HCT116 (cell line): ENCODE data around the gene UQCR11. TPM values are rescaled to one million over a fixed set of nuclear protein-coding genes. Genes with fewer than 3 reads are reported as not detected.

Source experiments
- ATAC-seq: fragments of 200-7000 bp; cut with Tn5 transposase; 2 replicates; pipeline ENCODE4 v1.9.1; 2020; ENCODE audit warnings: mild to moderate bottlenecking, moderate library complexity
- BruUV-seq: library from RNA; stranded (reverse); fragments of 400-500 nt; replicated peaks from 2 replicates; lab custom pipeline; 2021; lab: Mats Ljungman, UMichigan
- CTCF ChIA-PET: fragments of 300-600 bp; sonication (Branson Sonifier 250); formaldehyde crosslinking; loops from one replicate; lab custom pipeline; 2021; ENCODE audit warnings: antibody characterized with exemption; lab: Charles Lee
- POLR2A ChIA-PET: fragments of 300-600, 350-600 bp; sonication (Branson Sonifier 250); formaldehyde crosslinking; loops from one replicate; lab custom pipeline; 2021; ENCODE audit warnings: antibody characterized with exemption; lab: Charles Lee
- RAD21 ChIA-PET, 2 experiments: fragments of 300-600 bp; sonication (Branson Sonifier 250); formaldehyde crosslinking; loops; one replicate each; lab custom pipeline; 2023; ENCODE audit warnings: low total read pairs in 2 of 2; ENCODE audit not compliant: uncharacterized antibody in 2 of 2, unreplicated experiment in 2 of 2, low non-redundant PET in 1 of 2; lab: Charles Lee
- DNase-seq: peaks from one replicate; pipeline ENCODE4 v3.0.0-alpha.2; 2010; ENCODE audit warnings: low read depth, low spot score
- H2AFZ ChIP-seq: fragments of 200-600 bp; shearing (Covaris generic), sonication (generic); 2 replicates; pipeline ENCODE4 v1.6.1; 2017; ENCODE audit warnings: low read depth, mixed run types, mixed read lengths, antibody characterized with exemption, low read length; ENCODE audit not compliant: poor library complexity, severe bottlenecking
- H3K27ac ChIP-seq: 2 replicates; pipeline ENCODE4 v1.5.1; 2012; ENCODE audit warnings: low read depth, low read length
- H3K27me3 ChIP-seq: fragments of 200-600 bp; sonication (generic); 2 replicates; pipeline ENCODE4 v1.6.1; 2016; ENCODE audit warnings: mixed run types, low read length, mixed read lengths; ENCODE audit not compliant: insufficient read depth
- H3K36me3 ChIP-seq, 2 experiments: fragments of 200-500 bp in 1 of 2; fragments of 200-600 bp in 1 of 2; sonication (Bioruptor generic) in 1 of 2; sonication (generic) in 1 of 2; 2 replicates each; pipeline versions ENCODE4 v1.5.1 to v1.6.1; 2014 to 2016; ENCODE audit warnings: low read length in 2 of 2, inconsistent platforms in 1 of 2, mixed read lengths in 1 of 2, mixed run types in 1 of 2; ENCODE audit not compliant: insufficient read depth in 2 of 2, control insufficient read depth in 1 of 2
- H3K4me1 ChIP-seq, 2 experiments: fragments of 200-600 bp in 1 of 2; sonication (generic) in 1 of 2; 2 replicates each; pipeline versions ENCODE4 v1.5.1 to v1.6.1; 2012 to 2017; ENCODE audit warnings: low read length in 2 of 2, inconsistent platforms in 1 of 2, mild to moderate bottlenecking in 1 of 2, mixed read lengths in 1 of 2, mixed run types in 1 of 2, moderate library complexity in 1 of 2; ENCODE audit not compliant: insufficient read depth in 2 of 2, control insufficient read depth in 1 of 2
- H3K4me2 ChIP-seq: fragments of 200-600 bp; sonication (generic); 2 replicates; pipeline ENCODE4 v1.6.1; 2017; ENCODE audit warnings: mixed run types, low read length, mixed read lengths
- H3K4me3 ChIP-seq, 2 experiments: fragments of 200-600 bp in 1 of 2; sonication (generic) in 1 of 2; replicated peaks in 1 of 2; 2 replicates each; pipeline ENCODE4 v1.5.1; 2011 to 2016; ENCODE audit warnings: low read length in 2 of 2, control low read depth in 1 of 2, low read depth in 1 of 2, mild to moderate bottlenecking in 1 of 2, mixed read lengths in 1 of 2, mixed run types in 1 of 2
- H3K79me2 ChIP-seq: fragments of 200-600 bp; sonication (generic); 2 replicates; pipeline ENCODE4 v1.6.1; 2017; ENCODE audit warnings: mild to moderate bottlenecking, mixed run types, low read length, moderate library complexity, mixed read lengths; ENCODE audit not compliant: insufficient read depth
- H3K9ac ChIP-seq: fragments of 200-600 bp; sonication (generic); 2 replicates; pipeline ENCODE4 v1.6.1; 2016; ENCODE audit warnings: low read length, mixed read lengths
- H3K9me2 ChIP-seq: fragments of 200-600 bp; sonication (generic), shearing (Covaris generic); 2 replicates; pipeline ENCODE4 v1.6.1; 2017; ENCODE audit warnings: mixed run types, mild to moderate bottlenecking, moderate library complexity; ENCODE audit not compliant: insufficient read depth
- H3K9me3 ChIP-seq, 2 experiments: fragments of 200-500 bp in 1 of 2; fragments of 200-600 bp in 1 of 2; sonication (Bioruptor generic) in 1 of 2; sonication (generic) in 1 of 2; 2 replicates each; pipeline ENCODE4 v1.6.1; 2014 to 2017; ENCODE audit warnings: low read length in 2 of 2, mixed read lengths in 2 of 2, inconsistent platforms in 1 of 2, low read depth in 1 of 2, mild to moderate bottlenecking in 1 of 2, mixed run types in 1 of 2, moderate library complexity in 1 of 2; ENCODE audit not compliant: control insufficient read depth in 1 of 2, insufficient read depth in 1 of 2
- H4K20me1 ChIP-seq: fragments of 200-600 bp; sonication (generic), shearing (Covaris generic); 2 replicates; pipeline ENCODE4 v1.6.1; 2017; ENCODE audit warnings: mixed run types, mild to moderate bottlenecking, moderate library complexity; ENCODE audit not compliant: insufficient read depth
- CBX3 ChIP-seq: IDR thresholded peaks from 2 replicates; pipeline ENCODE4 v1.6.1; 2012; ENCODE audit warnings: low read depth
- EGR1 ChIP-seq: IDR thresholded peaks from 2 replicates; pipeline ENCODE4 v1.6.1; 2012; ENCODE audit warnings: low read depth
- ELF1 ChIP-seq: IDR thresholded peaks from 2 replicates; pipeline ENCODE4 v1.6.1; 2012; ENCODE audit warnings: low read depth, borderline replicate concordance
- EZH2phosphoT487 ChIP-seq: fragments of 200-600 bp; IDR thresholded peaks from 2 replicates; pipeline ENCODE4 v1.6.1; 2018; ENCODE audit warnings: antibody characterized with exemption, borderline replicate concordance
- FOSL1 ChIP-seq: IDR thresholded peaks from 2 replicates; pipeline ENCODE4 v1.6.1; 2012; ENCODE audit warnings: low read depth
- JUND ChIP-seq: IDR thresholded peaks from 2 replicates; pipeline ENCODE4 v1.6.1; 2012
- POLR2A ChIP-seq: IDR thresholded peaks from 2 replicates; pipeline ENCODE4 v1.7.0; 2011; ENCODE audit warnings: borderline replicate concordance; ENCODE audit not compliant: insufficient read depth, insufficient read length; ENCODE audit errors: extremely low read depth
- POLR2AphosphoS5 ChIP-seq: IDR thresholded peaks from 2 replicates; pipeline ENCODE4 v1.6.1; 2011; ENCODE audit warnings: mild to moderate bottlenecking, low read depth, low read length, moderate library complexity
- RAD21 ChIP-seq: IDR thresholded peaks from 2 replicates; pipeline ENCODE4 v1.6.1; 2012; ENCODE audit warnings: low read depth, mild to moderate bottlenecking
- SIN3A ChIP-seq: IDR thresholded peaks from 2 replicates; pipeline ENCODE4 v1.6.1; 2012; ENCODE audit warnings: low read depth
- SRF ChIP-seq: IDR thresholded peaks from 2 replicates; pipeline ENCODE4 v1.6.1; 2012; ENCODE audit warnings: low read depth
- ZFX ChIP-seq: fragments of 450-650 bp; IDR thresholded peaks from 2 replicates; pipeline ENCODE4 v1.6.1; 2017
- intact Hi-C: fragments of 100-400 bp; cut with micrococcal nuclease; formaldehyde crosslinking; loops from 2 replicates; pipeline ENCODE4 v1.10.0; 2022
- total RNA-seq: library from RNA; stranded (reverse); gene quantifications from one replicate; pipeline ENCODE4 v1.2.1, GENCODE V29; 2021; ENCODE audit not compliant: unreplicated experiment
- TF ChIP-seq, protein P1 (sequence below), 3 experiments: fragments of 200-600 bp in 1 of 3; sonication (generic) in 1 of 3; IDR thresholded peaks in 2 of 3; conservative IDR thresholded peaks in 1 of 3; 2 replicates each; pipeline ENCODE4 v1.5.1; 2012 to 2017; ENCODE audit warnings: low read depth in 2 of 3, low read length in 2 of 3, antibody characterized with exemption in 1 of 3, borderline replicate concordance in 1 of 3, control low read depth in 1 of 3, mild to moderate bottlenecking in 1 of 3, mixed read lengths in 1 of 3, mixed run types in 1 of 3, moderate library complexity in 1 of 3; ENCODE audit not compliant: insufficient read depth in 1 of 3
- TF ChIP-seq, protein P2 (sequence below): IDR thresholded peaks from 2 replicates; pipeline ENCODE4 v1.6.1; 2012
- TF ChIP-seq, protein P3 (sequence below): IDR thresholded peaks from 2 replicates; pipeline ENCODE4 v1.6.1; 2012

The UQCR11 gene
- total RNA-seq, 1 experiment from 2014 or later: 303 TPM

DNA sequence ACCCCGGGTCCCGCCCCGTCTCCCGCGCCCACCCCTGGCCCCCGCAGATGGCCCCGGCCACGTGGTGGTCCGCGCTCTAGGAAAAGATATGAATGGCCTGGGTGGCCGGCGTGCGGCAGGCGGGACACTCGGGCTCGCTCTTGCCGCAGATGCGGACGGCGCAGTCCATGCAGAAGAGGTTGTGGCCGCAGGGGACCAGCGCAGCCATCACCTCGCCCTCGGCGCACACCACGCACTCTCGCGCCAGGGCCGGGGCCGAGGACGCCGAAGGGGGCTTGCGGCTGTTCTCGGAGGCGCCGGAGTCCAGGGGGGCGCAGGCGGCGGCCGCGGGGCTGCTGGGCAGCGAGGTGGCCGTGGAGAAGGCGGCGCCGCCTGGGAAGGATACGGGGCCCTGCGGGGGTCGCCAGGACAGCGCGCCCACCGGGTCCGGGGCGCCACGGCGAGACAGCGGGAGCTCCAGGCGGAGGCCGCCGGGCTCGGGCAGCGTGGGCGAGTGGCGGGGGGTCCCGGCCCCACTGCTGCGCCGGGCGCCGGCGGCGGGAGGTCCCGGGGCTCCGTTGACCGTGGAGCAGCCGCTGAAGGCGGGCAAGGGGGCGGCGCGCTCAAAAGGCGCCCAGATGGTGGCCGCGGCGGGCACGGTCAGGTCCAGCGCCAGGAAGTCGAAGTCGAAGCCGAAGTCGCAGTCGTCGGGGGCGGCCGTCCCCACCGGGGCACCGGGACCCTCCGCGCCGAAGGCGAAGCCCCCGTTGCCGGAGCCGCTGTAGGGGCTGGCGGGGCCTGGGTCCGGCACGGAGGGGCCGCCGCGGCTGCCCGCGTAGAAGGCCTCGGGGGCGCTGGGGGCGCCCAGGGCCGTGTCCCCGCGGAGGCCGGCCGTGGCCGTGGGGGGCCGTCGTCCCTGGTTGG is 49.5 kb downstream of the UQCR11 start:
- Histone ChIP-seq H3K4me3 (no peak overlapping the region), H3K27me3 (no peaks in the 10 kb centered on the region), H3K79me2 (peaks cover 15% of the 10 kb centered on the region; the same call in 1 of the 2 replicates), H3K27ac (no peak overlapping the region), H3K9me2 (no peaks in the 10 kb centered on the region), H3K36me3 (peaks cover 0 to 9% of the 10 kb centered on the region in 2 experiments; a peak in 1 of 4 replicates), H3K9ac (no peak overlapping the region), H2AFZ (no peak overlapping the region), H3K4me1 (no peaks in the 10 kb centered on the region), H4K20me1 (no peaks in the 10 kb centered on the region), H3K9me3 (no peaks in the 10 kb centered on the region), H3K4me2 (no peak overlapping the region)
- ChIA-PET POLR2A (no interaction called here), CTCF (no interaction called here), RAD21 (no interaction called here)
- intact Hi-C loops: no loop called here
- DNase-seq (no peak), ATAC-seq (no peak)
- TF ChIP-seq SIN3A (no peak), POLR2A (no peak), ELF1 (no peak), RAD21 (no peak), CBX3 (no peak)
- TF ChIP-seq, protein P1, sequence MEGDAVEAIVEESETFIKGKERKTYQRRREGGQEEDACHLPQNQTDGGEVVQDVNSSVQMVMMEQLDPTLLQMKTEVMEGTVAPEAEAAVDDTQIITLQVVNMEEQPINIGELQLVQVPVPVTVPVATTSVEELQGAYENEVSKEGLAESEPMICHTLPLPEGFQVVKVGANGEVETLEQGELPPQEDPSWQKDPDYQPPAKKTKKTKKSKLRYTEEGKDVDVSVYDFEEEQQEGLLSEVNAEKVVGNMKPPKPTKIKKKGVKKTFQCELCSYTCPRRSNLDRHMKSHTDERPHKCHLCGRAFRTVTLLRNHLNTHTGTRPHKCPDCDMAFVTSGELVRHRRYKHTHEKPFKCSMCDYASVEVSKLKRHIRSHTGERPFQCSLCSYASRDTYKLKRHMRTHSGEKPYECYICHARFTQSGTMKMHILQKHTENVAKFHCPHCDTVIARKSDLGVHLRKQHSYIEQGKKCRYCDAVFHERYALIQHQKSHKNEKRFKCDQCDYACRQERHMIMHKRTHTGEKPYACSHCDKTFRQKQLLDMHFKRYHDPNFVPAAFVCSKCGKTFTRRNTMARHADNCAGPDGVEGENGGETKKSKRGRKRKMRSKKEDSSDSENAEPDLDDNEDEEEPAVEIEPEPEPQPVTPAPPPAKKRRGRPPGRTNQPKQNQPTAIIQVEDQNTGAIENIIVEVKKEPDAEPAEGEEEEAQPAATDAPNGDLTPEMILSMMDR (IDR thresholded peaks at IDR 0.05 in 2 of 3, conservative IDR thresholded peaks at IDR 0.05 in 1 of 3; ENCODE audit: borderline replicate concordance in 1 of 3, insufficient read depth in 1 of 3, low read depth in 2 of 3, low read length in 2 of 3): no peak
- no TSS peak for BruUV-seq

DNA sequence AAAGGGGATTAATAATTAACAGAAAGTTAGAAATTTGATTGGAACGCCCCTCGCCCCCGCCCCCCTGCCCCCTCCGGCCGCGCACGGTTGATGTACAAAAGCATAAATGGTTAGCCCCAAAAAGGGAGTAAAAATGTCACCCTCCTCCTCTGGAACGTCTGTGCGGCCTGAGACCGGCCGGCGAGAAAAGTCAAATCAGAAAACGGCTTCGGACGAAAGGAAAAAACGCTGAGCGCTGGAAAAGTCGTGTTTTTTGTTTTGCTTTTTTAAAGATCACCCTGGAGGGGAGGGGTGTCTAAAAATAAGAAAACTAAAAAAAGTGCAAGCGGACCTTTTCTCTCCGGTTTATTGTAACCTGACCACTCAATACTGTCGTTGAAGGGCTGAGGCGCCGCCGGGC is 50.3 kb downstream of the UQCR11 start:
- Histone ChIP-seq H3K79me2 (peaks cover 8% of the 10 kb centered on the region; the same call in 1 of the 2 replicates), H3K9ac (no peak overlapping the region), H3K27me3 (no peaks in the 10 kb centered on the region), H3K27ac (no peak overlapping the region), H3K9me2 (no peaks in the 10 kb centered on the region), H3K4me1 (no peaks in the 10 kb centered on the region), H2AFZ (no peak overlapping the region), H3K9me3 (no peaks in the 10 kb centered on the region), H3K4me2 (no peak overlapping the region), H3K4me3 (no peak overlapping the region), H3K36me3 (peaks cover 0 to 9% of the 10 kb centered on the region in 2 experiments; a peak in 1 of 4 replicates), H4K20me1 (no peaks in the 10 kb centered on the region)
- ATAC-seq (no peak), DNase-seq (no peak)
- ChIA-PET POLR2A (no interaction called here), CTCF (no interaction called here), RAD21 (no interaction called here)
- intact Hi-C loops: no loop called here
- TF ChIP-seq, protein P2, sequence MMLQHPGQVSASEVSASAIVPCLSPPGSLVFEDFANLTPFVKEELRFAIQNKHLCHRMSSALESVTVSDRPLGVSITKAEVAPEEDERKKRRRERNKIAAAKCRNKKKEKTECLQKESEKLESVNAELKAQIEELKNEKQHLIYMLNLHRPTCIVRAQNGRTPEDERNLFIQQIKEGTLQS: no peak
- TF ChIP-seq FOSL1: no peak
- TF ChIP-seq EZH2phosphoT487: no peak
- TF ChIP-seq SIN3A: no peak
- no peak for TF ChIP-seq POLR2A
- TF ChIP-seq, protein P3, sequence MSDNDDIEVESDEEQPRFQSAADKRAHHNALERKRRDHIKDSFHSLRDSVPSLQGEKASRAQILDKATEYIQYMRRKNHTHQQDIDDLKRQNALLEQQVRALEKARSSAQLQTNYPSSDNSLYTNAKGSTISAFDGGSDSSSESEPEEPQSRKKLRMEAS: no peak
- no peak for TF ChIP-seq JUND
- TF ChIP-seq SRF: no peak
- TF ChIP-seq, protein P1 (IDR thresholded peaks at IDR 0.05 in 2 of 3, conservative IDR thresholded peaks at IDR 0.05 in 1 of 3; ENCODE audit: borderline replicate concordance in 1 of 3, insufficient read depth in 1 of 3, low read depth in 2 of 3, low read length in 2 of 3): no peak
- TF ChIP-seq POLR2AphosphoS5: no peak
- TF ChIP-seq ZFX: no peak
- TF ChIP-seq EGR1: no peak
- no peak for TF ChIP-seq RAD21
- BruUV-seq: no TSS peak
